ENCODE measurements around the gene ADCY9. TPM values are rescaled to one million over a fixed set of nuclear protein-coding genes. Genes with fewer than 3 reads are reported as not detected.

The ADCY9 gene
- total and polyA plus RNA-seq, 2 experiments from 2014 or later = 2.2 to 18.3 TPM

DNA sequence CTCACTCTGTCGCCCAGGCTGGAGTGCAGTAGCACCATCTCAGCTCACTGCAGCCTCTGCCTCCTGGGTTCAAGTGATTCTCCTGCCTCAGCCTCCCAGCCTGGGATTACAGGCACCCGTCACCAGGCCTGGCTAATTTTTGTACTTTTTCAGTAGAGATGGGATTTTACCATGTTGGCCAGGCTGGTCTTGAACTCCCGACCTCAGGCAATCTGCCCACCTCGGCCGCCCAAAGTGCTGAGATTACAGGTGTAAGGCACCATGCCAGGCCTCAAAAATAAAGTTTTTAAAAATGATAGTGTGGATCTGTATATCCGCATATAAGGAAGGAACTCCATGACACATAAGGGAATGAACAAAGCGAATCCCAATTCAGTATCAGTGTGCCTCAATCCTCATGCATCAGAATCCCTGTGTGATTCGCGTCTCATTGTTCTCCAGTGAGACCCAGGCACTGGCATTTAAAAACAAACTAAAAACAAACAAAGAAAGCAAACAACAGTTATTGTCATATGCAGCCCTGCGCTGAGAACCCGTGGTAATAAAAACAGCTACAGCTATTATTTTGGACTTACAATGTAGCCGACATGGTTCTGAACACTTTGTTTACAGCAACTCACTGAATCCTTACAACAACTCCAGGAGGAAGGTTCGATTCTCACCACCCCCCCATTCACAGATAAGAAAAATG, 181.6 kb downstream of the ADCY9 start:
- Histone ChIP-seq H3K27ac (ENCODE audit: low read depth) (no peak overlapping the region), H3K9me2 (ENCODE audit: insufficient read depth) (no peaks in the 10 kb centered on the region), H2AFZ (peak overlapping the region; percentile 83), H3K4me3 (no peak overlapping the region), H3K4me2 (peak overlapping the region; percentile 28; the same call in 1 of the 2 replicates), H3F3A (replicated peaks; ENCODE audit: low read depth) (0 out of 2 replicates have a peak, but pooled peaks cover 2% of the 10 kb centered on the region), H4K20me1 (replicated peaks; ENCODE audit: insufficient read depth) (no peaks in the 10 kb centered on the region), H3K79me2 (replicated peaks; ENCODE audit: insufficient read depth) (no peaks in the 10 kb centered on the region), H3K36me3 (ENCODE audit: insufficient read depth) (no peaks in the 10 kb centered on the region), H3K4me1 (ENCODE audit: insufficient read depth) (peaks cover 5% of the 10 kb centered on the region), H3K27me3 (ENCODE audit: insufficient read depth) (no peaks in the 10 kb centered on the region)
- Mint-ChIP-seq H3K27me3 (ENCODE audit: insufficient read depth, low read depth, poor library complexity) (peaks cover 3% of the 10 kb centered on the region), H3K36me3 (ENCODE audit: low read depth) (no peaks in the 10 kb centered on the region; the same call in 2 of the 3 replicates), H3K9me3 (no peaks in the 10 kb centered on the region), H3K4me1 (peaks cover 4% of the 10 kb centered on the region; the same call in 2 of the 3 replicates), H3K4me3 (no peak overlapping the region), H3K27ac (0 out of 2 replicates have a peak overlapping the region, but pooled peaks have one; percentile 22)
- ATAC-seq = no peak
- TF ChIP-seq ZNF114 (CRISPR knock-in tag; IDR thresholded peaks at IDR 0.05) (no peak), POLR2AphosphoS5 (IDR thresholded peaks at IDR 0.05; ENCODE audit: low read depth) (no peak), ZNF331 (CRISPR knock-in tag; IDR thresholded peaks at IDR 0.05; ENCODE audit: low read depth) (no peak), EZH2 (IDR thresholded peaks at IDR 0.05; ENCODE audit: low read depth, unreplicated experiment) (no peak), JUNB (IDR thresholded peaks at IDR 0.05; ENCODE audit: unreplicated experiment) (no peak), CREB1 (CRISPR knock-in tag; IDR thresholded peaks at IDR 0.05; ENCODE audit: low read depth) (no peak), EZH2phosphoT487 (IDR thresholded peaks at IDR 0.05; ENCODE audit: unreplicated experiment) (no peak), STAT1 (IDR thresholded peaks at IDR 0.05; ENCODE audit: unreplicated experiment) (no peak), NANOG (IDR thresholded peaks at IDR 0.05; ENCODE audit: borderline replicate concordance) (no peak), ZNF462 (CRISPR knock-in tag; IDR thresholded peaks at IDR 0.05) (no peak)
- TF ChIP-seq, protein P1, sequence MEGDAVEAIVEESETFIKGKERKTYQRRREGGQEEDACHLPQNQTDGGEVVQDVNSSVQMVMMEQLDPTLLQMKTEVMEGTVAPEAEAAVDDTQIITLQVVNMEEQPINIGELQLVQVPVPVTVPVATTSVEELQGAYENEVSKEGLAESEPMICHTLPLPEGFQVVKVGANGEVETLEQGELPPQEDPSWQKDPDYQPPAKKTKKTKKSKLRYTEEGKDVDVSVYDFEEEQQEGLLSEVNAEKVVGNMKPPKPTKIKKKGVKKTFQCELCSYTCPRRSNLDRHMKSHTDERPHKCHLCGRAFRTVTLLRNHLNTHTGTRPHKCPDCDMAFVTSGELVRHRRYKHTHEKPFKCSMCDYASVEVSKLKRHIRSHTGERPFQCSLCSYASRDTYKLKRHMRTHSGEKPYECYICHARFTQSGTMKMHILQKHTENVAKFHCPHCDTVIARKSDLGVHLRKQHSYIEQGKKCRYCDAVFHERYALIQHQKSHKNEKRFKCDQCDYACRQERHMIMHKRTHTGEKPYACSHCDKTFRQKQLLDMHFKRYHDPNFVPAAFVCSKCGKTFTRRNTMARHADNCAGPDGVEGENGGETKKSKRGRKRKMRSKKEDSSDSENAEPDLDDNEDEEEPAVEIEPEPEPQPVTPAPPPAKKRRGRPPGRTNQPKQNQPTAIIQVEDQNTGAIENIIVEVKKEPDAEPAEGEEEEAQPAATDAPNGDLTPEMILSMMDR (conservative IDR thresholded peaks at IDR 0.05; ENCODE audit: low read depth in 2 of 2) = no peak
- TF ChIP-seq, protein P2, sequence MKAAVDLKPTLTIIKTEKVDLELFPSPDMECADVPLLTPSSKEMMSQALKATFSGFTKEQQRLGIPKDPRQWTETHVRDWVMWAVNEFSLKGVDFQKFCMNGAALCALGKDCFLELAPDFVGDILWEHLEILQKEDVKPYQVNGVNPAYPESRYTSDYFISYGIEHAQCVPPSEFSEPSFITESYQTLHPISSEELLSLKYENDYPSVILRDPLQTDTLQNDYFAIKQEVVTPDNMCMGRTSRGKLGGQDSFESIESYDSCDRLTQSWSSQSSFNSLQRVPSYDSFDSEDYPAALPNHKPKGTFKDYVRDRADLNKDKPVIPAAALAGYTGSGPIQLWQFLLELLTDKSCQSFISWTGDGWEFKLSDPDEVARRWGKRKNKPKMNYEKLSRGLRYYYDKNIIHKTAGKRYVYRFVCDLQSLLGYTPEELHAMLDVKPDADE (IDR thresholded peaks at IDR 0.05) = no peak
- TF ChIP-seq, protein P3, sequence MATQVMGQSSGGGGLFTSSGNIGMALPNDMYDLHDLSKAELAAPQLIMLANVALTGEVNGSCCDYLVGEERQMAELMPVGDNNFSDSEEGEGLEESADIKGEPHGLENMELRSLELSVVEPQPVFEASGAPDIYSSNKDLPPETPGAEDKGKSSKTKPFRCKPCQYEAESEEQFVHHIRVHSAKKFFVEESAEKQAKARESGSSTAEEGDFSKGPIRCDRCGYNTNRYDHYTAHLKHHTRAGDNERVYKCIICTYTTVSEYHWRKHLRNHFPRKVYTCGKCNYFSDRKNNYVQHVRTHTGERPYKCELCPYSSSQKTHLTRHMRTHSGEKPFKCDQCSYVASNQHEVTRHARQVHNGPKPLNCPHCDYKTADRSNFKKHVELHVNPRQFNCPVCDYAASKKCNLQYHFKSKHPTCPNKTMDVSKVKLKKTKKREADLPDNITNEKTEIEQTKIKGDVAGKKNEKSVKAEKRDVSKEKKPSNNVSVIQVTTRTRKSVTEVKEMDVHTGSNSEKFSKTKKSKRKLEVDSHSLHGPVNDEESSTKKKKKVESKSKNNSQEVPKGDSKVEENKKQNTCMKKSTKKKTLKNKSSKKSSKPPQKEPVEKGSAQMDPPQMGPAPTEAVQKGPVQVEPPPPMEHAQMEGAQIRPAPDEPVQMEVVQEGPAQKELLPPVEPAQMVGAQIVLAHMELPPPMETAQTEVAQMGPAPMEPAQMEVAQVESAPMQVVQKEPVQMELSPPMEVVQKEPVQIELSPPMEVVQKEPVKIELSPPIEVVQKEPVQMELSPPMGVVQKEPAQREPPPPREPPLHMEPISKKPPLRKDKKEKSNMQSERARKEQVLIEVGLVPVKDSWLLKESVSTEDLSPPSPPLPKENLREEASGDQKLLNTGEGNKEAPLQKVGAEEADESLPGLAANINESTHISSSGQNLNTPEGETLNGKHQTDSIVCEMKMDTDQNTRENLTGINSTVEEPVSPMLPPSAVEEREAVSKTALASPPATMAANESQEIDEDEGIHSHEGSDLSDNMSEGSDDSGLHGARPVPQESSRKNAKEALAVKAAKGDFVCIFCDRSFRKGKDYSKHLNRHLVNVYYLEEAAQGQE (IDR thresholded peaks at IDR 0.05; ENCODE audit: unreplicated experiment) = no peak
- DNase-seq (ENCODE audit: low spot score) = no peak

Data from GM23338 (cell line).